Ecto neural progenitor cell (in vitro differentiated cells): ENCODE data around the gene RNF26.
"Not testable (repeated sequence)": the region's sequence is repeated elsewhere in the genome, so short reads cannot be mapped to it uniquely, and the experiment has no call there.

Experiments used
- DNase-seq: peaks from one replicate; pipeline ENCODE4 v3.0.0-alpha.2; 2018; ENCODE audit warnings: low spot score

The RNF26 gene

DNA sequence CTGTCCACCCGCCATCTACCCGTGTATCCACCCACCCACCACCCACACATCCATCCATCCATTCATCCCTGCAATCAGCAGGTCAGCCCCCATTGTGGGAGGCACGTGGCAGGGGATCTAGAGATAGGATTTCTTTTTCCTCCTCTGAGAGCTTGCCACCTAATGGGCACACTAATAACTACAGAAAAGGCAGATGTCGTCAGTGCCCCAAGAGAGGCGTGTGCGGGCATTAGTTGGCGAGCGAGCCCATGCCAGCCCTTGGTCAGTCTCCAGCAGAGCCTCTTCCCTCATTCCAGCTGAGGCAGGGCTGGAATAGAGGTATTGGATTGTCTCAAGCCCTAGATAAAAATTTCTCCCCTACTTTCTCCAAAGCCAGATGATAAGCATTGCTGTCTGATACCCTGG is 37.5 kb downstream of the RNF26 start:
- DNase-seq, result no peak

DNA sequence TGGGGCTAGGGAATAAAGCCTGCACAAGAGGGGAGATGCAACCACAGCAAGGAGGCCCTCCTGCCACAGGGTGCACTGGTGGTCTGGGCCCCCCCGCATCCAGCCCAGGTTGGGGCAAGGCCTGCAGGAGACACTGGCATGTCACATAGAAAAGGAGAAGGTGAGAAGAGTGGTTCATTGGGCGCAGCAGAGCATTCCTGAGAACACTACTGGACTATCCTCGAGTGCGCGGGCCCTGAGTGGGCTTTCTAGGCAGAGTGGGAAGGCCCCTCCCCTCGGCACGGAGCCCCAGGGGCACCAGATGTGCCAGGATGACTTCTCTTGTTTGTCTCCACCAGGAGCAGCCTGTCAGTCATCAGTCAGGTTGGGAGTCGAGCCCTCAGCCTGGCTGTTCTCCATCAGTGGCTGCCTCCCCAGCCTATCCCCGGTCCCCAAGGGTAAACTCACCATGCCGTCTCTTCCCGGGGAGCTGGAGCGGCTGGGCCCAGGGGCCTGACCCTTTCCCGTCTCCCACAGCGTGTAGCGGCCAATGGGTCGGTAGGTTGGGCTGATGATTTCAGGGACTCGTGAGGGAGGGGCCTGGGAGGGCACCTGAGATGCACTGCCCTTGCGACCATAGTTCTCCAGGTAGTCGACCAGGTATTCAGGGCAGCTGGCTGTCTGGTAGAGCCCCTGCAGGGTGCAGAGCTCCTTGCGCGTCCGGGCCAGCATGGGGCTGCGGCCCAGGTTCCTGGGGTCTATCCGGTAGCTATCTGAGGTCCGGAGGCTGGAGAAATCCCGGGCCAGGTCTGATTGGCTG is 38.1 kb downstream of the RNF26 start:
- no peak for DNase-seq

DNA sequence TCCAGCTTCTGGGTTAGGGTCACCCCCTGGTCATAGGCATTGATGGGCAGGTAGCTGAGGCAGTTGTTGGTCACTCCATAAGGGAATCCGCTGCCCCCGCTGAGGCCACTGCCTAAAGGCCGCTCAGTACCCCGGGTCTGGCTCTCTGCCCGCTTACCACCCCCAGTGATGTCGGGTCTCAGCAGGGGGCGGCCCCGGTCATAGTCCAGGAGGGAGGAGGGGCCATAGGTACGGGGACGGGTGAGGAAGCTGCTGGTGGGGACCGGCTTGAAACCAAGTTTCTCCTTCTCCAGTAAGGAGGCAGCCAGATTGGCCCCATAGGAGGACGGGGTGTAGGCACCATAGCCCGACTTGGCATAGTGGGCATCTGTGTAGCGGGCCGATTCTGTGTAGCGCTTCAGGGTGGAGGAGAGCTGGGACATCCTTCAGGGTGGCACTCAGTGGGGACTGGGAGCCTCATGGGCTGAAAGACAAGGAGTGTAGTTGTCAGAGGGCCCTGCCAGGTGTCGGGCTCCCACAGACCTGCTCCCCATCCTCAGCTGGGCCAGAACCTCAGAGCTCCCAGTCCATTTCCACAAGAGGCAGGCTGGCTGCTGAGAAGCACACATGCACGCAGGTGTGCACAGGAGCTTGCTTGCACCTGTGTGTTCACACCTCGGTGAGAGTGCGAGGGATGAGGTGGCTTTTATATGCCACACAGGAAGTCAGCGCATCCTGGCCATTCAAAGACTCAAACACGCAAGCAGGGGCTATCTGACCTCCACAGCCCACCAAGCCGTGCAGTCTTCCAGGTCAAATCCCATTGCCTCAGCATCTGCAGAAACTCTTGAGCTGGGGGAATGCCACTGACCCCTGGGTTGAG is 39.0 kb downstream of the RNF26 start:
- DNase-seq, result no peak

DNA sequence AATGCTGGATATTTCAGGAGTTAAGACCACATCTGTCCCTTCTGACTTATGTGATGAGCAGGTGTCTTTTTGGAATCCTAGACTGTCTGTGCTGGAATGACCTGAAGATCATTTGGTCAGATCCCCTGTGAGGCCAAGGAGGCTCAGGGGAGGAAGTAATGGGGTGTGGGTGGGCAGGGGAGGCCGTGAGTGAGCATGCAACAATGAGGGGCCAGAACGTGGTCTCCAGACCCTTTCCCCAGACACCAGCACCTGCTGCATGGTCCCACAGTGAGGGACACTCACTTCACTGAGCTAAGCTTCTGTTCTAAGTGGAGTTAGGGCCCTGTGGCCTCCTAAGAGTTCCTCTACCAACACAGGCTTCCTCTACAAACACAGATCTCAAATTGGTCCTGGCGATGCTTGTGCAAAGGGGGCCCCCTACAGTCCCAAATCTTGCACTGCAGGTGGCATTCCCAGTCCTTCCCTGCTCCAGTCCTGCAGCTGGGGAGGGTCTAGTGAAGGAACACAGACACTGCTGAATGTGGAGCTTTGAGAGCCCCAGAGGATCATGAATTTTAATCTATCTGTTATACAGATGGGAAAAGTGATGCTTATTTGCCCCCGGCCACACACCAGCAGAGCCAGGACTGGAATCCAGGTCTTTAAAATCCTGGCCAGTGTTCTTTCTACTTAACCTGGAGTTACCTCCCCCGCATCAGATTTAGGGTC is 39.7 kb downstream of the RNF26 start:
- peak; percentile 87 for DNase-seq

DNA sequence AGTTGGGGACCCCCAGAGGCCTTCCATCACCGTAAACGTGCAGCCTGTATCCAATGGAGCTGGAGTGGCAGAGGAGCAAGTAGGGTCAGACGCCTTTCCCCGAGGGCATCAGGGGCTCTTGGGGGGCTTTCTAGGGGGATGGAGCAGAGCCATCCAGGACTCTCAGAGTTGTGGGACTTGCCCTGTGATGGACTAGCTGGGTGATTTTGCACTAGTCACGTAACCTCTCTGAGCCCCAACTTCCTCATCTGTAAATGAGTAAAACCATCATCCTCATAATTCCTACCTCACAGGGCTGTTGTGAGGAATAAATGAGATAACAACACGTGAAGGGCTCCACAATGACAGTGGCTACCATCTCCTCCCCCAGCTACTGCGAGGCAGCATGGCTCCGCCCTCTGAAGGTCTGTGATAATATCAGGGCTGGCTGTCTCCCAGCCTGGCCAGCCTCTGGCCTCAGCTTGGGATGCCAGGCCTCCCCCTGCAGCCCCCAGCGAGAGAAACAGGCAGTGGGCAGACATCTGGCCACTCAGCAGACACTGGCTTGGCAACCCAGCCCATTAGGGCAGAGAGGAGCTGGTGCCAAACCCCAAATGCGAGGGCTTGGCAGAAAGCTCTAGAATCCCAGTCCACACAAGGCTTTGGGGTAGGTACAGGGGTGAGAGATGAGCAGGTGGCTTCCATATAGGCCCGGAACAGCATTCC is 40.5 kb downstream of the RNF26 start:
- DNase-seq, result no peak

DNA sequence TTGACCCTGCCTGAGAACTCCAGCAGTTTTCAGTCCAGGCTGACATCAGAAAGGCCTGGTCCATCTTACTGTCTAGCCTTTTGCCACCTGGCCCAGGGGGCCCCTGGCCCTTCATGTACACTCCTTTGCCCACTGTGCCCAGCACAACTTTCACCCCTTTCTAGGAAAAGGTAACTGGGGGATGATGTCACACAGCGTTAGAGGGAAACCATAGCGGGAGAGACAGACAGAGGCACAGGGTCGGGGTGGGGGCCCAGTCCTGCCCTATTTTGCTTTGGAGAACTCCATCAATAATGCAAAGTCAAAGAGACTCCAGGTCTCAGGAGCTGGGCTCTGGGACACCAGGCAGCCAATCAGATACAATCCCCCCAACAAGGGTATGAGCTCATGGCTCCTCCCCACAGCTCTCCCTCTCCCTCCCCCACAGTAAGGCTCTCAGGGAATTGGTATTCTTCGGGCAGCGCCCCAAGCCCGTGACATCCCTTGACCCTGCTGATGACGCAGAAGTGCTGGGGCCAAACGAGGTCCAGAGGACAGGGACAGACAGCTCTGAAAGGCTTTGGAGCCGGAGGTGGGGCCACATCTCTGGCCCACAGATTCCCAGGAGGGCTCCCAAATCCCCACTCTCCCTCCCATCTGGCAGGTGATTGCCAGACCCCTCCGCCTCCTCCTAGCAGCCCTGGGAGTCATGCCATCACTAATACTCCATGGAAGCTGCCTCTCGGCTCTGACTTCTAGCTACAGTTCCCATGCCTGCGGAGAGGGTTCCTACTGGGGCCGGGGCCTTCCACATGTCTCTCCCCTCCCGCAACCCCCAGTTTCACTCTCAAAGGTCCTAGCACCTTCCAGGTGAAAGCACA is 41.2 kb downstream of the RNF26 start:
- DNase-seq, result no peak

DNA sequence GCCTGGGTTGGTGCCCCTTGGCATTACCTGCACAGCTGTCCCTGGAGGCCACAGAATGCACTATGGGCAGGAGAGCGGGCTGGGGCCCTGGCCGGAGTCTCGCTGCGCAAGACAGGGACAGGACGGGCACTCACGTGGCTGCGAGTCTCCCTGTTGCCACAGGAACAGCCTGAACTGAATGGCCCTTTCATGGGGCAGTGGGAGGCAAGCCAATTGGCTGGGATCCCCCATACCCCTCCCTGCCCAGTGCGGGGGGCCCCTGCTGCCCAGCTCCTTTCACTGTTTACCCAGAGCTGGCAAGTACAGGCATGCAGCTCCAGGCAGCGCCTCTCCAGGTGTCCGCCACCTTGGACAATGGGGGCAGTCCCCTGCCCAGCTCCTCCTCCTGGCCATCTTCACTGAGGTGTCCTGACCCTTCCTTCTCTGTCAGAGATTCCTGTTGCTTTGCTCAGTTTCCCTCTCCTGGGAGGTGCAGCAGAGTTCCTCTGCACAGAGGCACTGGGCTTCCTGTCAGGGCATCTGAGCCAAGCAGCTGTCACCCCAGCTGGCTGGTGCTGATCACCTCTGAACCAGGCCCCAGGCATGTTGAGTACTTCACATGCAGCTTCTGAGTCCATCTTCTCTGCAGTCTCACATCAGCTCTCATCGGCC is 42.0 kb downstream of the RNF26 start:
- DNase-seq, result no peak

DNA sequence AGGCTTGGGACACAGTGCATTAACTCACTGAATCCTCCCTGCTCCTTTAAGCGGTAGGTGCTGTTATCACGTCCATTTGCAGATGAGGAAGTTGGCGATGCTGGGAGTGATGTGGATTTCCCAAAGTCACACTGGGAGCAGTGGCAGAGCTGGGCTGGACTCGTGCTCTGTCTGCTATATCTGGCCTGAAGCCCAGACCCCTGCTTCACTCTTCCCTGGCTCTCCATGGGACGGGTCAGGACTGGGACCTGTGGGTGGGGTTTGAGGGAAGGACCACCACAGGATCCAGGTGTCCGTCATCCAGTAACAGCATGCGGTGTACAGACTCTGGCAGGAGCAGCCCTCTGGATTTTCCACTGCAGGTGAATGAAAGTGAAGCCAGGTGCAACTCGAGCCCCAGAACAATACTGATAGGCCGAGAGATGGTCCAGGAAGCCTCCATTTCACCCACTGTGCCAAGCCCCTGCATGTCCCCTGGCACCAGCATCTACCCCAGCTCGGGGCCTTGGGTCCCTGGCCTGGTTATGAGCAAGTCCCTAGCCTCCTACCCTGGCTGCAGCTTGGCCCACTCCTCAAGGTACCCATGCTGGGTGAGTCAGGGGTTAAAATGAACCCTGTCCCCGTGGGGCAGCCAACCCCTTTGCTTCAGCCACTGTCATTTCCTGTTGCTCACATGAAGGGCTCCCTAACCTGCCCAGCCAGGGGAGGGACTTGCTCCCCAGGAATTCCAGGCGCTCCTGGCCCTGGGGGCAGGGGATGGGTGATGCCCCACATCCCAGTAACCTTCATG is 43.0 kb downstream of the RNF26 start:
- no peak for DNase-seq

DNA sequence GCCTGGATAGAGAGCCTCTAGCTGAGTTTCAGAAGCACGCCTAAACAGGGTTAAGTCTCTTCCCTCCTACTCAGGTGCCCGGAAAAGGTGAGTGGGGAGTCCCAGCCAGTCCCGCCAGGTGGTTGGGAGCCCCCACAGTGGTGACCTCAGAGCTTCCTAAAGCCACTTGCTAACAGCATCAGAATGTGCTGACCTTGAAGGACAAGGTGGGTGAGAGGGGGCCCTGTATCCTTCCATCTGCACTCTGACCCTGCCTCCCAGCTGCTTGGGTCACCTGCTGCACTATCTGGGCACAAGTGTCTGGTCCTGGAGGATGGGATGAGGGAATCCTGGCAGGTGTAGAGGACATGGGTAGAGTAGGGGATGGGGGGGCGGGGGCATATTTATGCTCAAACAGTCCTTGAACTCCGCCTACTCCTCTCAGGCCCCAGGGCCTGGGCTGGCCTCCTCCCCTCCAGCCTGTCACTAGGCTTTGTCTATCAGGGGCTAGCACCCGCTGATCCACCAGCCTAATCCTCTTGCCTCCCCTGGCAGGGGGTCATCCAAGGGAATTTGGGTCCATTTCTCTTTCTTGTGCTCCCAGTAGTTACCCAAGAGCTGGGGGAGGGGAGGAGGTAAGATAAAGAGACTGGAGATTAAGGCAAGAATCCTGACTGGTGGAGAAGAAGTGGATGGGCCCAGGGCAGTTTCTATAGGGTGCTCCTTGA is 43.8 kb downstream of the RNF26 start:
- peak; percentile 78 for DNase-seq

DNA sequence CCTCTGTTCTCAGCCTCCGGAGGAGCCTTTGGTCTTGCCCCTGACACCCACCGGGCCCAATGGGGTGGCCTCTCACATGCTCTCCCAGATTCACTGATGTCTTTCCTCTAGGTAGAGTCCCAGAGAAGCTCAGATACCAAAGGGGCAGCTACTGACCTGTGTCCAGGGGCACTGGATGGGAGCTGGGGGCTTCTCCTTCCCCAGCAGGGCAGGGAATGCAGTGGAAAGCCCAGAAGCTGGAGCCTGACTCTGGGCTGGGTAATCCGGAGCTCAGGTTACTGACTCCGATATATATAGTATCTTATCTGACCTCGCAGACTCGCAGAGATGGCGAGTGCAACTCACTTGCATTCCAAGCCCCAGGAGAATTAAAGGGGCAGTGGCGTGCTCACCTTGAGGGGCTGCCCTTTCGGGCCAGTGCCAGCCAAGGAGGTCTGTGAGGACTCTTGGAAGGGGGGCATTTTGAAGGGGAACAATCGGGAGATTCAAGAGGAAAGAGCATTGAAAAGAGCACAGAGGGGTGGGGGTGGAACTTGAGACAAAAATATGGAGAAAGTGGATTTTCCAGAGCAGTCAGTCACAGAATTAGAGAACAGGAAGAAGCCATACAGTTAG is 44.6 kb downstream of the RNF26 start:
- no peak for DNase-seq

DNA sequence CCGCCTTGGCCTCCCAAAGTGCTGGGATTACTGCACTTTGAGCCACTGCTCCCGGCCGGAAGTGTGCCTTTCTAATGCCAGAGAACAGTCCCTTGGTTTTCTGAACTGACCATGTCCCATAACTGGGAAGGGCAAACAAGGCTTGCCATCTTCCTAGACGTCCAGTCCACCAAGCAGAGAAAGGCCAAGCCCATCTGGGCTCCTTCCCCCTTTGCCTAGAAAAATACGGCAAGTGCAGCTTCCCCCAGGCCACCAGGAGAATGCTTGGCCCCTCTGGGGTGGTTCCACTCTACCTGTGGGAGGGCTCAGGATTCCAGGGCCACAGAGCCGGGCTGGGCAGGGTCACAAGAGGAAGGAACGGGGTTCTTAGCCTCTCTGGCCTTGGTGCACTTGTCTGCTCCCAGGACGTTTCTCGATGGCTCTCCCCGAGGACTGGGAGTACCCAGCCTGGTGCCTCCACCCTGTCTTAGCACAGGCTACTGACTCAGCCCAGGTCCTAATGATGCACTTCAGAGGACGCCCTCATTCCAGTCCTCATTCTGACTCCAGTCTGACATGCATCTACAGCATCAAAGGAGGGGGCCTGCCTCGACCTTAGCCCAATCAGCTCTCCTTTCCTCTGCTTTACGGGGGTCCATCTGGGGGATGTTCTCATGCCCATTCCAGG is 46.0 kb downstream of the RNF26 start:
- no peak for DNase-seq

DNA sequence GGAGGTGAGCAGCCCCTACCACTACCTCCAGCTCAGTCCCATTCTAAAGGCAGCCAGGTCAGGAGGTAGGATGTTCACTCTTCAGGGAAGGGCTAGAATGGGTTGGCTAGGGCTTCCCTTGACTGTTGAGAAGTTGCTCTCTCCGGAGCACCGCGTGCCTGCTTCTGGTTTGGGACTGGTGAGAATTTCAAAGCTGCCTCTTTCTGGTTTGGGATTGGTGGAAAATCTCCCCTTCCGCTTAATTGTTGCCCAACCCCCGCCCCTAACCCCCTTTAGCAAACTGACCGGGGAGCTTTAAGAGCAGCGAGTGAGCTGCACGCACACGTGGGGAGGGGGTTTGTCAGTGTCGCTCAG is 46.5 kb downstream of the RNF26 start:
- DNase-seq, result no peak

DNA sequence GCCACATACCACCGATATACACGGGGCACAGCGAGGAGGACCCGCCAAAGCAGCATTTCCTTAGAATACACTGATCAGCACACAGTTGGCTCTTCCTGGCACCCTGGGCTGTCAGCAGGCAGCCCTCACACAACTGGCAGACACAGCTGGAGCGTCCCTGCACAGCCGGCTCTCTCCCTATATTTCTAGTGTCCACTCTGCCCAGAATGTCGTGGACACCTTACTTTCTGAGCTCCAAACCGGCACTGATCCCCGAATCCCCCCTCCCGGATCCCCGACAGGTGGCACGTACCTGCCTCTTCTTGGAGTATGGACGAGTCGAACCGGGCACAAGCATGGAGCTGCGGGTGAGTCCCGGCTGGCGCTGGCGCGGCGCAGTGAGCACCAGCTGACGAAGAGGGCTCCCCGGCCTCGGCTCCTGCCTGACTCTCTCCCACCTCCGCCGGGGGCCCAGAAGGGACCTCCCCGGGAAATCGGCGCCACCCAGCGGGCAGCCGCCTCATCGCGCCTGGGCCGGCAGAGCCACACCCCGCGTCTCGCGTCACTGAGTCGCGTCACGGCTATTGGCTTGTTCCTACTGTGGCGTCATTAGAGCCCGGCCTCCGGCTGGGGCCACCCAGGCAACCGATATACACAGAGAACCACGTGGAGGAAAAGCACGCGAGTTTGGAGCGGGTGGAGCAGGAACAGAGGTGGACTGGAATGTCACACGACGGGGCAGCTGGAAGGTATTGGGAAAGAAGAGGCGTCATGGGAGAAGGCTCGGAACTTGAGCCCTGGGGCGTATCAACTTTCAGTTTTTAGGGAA is 47.1 kb downstream of the RNF26 start, which contains the start of gene USP2:
Gene USP2, minus strand, starts transcription at position 510 of the 808 bp plus-strand sequence. CDS start 8,210 bp downstream, outside the sequence.
- peak; percentile 97 for DNase-seq

DNA sequence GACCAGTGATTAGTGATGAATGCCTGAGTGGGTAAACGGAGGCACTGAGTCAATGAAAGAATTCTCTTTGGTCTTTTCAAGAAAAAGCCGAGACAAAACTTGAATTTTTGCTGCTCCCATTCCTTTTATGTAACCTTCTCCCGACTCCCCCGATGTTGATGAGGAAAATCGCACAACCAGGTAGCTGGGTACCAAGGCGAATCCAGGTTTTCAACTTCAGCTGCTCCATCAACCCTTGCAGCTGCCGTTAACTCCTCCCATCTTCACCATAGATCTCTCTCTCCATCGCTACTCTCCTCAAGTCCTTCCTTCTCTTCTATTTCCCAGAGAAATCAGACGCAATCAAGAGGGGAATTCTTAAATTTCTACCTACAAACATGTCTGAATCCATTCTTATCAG is 47.8 kb downstream of the RNF26 start:
- no peak for DNase-seq

DNA sequence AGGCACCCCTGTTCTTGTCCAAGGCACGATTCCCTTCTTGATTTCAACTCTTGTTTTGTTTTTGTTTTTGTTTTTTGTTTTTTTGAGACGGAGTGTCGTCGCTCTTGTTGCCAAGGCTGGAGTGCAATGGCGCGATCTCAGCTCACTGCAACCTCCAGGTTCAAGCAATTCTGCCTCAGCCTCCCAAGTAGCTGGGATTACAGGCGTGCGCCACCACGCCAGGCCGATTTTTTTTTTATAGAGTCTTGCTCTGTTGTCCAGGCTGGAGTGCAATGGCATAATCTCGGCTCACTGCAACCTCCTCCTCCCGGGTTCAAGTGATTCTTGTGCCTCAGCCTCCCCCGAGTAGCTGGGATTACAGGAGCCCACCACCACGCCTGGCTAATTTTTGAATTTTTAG is 48.2 kb downstream of the RNF26 start:
- DNase-seq, result not testable (repeated sequence)

DNA sequence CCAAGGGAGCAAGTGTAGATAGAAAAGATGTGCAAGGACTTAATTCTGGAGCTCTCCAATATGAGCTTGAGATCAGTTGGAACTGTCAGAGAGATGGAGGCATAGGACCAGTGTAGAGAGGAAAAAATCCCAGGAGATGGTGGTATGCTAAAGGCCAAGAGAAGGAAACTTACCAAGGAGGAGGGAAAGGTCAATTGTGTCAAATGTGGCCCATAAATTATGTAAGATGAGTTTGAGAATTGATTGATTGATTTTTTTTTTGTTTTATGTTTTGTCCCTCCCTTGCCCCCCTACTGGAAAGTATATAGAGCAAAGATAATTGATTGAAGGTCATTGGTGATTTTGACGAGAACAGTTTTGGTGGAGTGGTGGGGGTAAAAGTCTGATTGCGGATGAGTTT is 50.0 kb downstream of the RNF26 start:
- DNase-seq, result no peak
